ENCODE measurements around the gene ATP9B.
"Not testable (repeated sequence)": the region's sequence is repeated elsewhere in the genome, so short reads cannot be mapped to it uniquely, and the experiment has no call there.

ATP9B gene

DNA sequence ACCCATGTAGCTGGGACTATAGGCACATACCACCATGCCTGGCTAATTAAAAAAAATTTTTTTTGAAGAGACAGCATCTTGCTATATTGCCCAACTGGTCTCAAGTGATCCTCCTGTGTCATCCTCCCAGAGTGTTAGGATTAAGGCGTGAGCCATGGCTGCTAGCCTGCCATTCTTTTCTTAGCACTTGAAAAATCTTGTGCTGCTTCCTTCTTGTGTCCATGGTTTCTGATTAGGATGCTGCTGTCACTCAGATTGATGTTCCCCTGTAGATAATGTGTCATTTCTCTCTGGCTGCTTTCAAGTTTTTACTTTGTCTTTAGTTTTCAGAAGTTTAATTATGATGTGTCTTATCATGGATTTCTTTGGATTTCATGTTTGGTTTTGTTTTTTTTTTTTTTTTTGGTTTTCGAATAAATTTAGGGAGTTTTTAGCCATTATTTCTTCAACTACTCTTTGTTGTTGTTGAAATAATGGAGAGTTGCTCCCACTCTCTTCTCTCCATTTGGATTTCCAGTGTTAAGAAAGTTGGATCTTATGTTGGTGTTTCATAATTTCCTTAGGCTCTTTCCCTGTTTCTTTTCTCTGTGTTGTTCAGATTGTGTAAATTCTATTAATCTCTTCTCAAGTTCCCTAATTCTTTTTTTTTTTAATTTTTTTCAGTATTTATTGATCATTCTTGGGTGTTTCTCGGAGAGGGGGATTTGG lies 2.5 kb downstream of the ATP9B start:
- no peak for DNase-seq (ENCODE audit: low read depth)

DNA sequence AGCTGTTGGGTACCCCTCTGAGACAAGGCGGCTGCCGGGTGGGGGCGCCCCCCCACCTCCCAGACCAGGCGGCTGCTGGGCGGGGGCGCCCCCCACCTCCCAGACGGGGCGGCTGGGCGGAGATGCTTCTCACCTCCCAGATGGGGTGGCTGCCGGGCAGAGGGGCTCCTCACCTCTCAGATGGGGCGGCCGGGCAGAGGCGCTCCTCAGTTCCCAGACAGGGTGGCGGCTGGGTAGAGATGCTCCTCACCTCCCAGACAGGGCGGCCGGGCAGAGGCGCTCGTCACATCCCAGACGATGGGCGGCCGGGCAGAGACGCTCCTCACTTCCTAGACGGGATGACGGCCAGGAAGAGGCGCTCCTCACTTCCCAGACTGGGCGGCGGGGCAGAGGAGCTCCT lies 3.5 kb downstream of the ATP9B start:
- not testable (repeated sequence) for DNase-seq (ENCODE audit: low read depth)

DNA sequence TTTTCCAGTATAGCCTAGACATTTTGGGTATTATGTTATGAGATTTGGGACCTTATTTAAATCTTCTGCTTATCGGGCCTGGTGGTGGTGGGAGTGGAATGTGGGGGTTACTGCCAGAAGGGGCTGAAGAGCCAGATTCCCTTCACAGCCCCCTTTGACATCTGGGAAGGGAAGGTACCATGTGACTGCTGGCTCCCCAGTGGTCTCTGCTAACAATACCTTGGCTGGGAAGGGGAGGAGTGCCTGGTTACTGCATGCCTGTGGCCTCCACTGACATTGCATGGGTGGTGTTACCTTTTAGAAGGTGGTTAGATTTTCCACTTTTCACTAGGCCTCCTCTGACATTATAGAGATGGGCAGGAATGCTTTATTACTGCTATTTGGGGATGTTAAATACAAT lies 8.0 kb downstream of the ATP9B start:
- DNase-seq (ENCODE audit: low read depth): no peak

- not testable (repeated sequence) for DNase-seq (ENCODE audit: low read depth)
Measured at GRCh38 chr18:79078791-79079190, 9.6 kb downstream of the ATP9B start.

DNA sequence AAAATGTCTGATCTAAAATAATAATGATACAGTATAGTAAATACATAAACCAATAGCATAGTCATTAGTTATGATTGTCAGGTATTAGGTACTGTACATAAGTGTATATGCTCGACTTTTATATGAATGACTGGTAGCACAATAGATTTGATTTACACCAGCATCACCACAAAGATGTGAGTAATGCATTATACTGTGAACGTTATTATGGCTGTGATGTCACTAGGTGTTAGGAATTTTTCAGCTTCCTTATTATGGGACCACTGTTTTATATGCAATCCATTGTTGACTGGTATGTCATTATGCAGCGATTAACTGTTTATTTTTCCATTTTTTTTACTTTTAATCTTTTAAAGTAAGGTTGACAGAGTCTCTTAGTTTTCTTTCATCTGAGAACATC lies 23.7 kb downstream of the ATP9B start:
- DNase-seq (ENCODE audit: low read depth): peak; percentile 16

DNA sequence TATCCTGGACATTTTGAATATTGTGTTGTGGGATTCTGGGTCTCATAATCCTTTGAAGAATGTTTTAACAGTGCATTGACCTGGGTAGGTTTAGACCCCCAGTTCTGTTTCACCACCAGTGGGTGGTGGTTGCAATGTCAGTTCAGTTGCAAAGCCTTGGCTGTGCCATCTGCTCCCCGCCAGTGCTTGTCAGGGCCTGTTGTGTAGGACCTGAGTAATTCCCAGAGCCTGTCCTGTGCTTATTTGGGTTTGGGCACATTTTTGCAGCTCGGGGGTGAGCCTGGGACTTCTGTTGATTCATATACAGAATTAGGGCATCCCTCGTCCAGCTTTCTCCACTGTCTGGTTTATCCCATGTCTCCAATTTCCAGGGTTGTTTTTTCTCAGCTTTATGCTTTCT lies 24.8 kb downstream of the ATP9B start:
- DNase-seq (ENCODE audit: low read depth): no peak

DNA sequence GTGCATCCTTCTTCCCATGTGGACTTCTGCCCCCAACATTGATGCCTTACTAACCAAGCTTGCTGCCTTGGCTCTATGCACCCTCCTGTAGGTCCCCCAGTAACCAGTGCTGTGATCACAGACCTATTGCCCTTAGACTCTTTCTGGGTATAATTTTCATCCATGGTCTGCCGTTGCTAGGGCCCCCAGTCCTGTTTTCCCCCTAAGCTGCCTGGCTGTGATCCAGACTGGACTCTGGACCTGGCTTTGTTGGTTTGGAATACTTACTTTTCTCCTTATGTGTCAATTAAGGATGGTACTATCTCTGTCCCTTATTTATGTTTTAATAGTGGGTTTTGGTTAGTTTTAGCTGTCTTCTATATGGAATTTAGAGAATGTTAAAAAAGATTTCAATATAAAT lies 26.0 kb downstream of the ATP9B start:
- no peak for DNase-seq (ENCODE audit: low read depth)

DNA sequence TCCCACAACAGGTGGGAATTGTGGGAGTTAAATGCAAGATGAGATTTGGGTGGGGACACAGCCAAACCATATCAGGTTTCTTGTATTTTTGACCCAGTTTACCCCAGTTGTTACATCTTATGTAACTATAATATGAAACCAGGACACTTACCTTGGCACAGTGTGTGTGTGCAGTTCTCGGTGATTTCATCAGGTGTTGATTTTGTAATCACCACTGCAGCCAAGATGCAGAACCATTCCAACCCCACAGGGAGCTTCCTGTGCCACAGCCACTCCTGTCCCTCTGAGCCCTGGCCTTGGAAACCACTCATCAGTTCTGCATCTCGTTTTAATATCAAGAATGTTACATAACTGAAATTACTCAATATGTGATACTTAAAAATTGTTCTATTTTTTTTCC lies 31.8 kb downstream of the ATP9B start:
- DNase-seq (ENCODE audit: low read depth): no peak

DNA sequence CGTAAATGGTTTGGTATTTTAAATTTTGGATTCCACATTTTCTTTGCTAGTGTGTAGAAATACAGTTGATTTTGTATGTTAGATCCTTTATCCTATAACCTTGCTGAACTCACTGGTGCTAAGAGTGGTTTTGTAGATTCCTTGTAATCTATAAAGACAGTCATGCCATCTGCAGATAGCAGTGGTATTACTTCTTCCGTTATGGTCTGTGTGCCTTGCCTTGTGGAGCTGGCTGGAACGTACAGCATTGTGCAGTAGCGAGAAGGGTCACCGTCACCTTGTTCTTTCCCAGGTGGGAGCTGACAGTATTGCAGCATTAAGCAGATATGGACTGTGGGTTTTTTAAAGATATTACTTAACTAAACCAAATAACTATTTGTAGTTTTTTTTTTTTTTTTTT lies 33.7 kb downstream of the ATP9B start:
- no peak for DNase-seq (ENCODE audit: low read depth)

DNA sequence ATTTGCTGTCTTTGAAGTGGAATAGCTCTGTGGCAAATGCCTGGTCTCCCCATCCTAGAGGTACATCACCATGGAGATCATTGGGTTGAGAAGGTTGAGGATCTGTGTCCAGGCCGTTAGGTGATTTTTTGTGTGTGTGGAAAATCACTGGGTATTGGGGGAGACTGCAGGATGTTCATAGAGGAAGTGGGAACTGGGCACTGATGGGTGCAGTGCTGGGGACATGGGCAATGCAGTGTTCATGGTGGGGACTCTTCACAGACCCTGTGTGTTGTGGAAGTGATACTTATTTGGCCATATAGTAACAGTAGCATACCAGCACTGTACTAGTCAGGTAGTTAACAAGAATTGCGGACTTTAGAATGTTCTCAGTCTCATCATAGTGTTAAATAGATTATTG lies 34.9 kb downstream of the ATP9B start:
- DNase-seq (ENCODE audit: low read depth): no peak

DNA sequence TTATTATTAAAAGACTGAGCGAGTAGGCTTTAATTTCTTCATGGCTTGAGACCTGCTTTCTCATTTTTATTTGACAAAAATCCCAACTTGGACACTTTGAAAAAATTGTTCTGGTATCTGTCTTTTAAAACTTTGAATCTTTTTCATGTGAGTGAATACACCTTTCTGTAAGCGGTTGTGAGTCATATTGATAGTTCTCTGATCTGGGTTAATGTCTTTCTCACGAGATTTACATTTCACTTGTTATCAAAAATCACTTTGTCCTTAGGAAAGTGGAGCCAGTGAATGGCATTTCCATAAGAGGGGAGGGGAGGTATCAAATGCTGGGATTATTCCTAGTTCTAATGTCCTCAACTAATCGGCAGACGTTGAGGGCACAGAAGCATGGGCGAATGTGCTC lies 36.3 kb downstream of the ATP9B start:
- DNase-seq (ENCODE audit: low read depth): no peak

DNA sequence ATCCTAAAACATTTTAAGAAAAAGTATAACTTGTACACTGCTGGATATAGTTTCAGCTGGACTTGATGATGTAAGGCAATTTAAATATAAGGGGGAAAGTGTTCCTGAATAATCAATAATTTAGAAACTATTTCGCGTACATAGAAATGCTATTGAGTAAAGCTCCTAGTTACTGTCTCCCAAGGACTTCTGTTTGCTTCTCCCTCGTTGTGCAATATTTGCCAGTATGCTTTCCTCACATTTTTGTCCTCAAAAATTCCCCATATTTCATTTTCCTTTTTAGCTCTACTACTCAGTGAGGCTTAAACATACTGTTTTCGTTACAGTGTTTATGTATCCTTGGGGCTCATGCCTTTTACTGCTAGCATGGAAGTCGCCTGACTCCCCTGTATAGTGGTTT lies 36.9 kb downstream of the ATP9B start:
- no peak for DNase-seq (ENCODE audit: low read depth)

DNA sequence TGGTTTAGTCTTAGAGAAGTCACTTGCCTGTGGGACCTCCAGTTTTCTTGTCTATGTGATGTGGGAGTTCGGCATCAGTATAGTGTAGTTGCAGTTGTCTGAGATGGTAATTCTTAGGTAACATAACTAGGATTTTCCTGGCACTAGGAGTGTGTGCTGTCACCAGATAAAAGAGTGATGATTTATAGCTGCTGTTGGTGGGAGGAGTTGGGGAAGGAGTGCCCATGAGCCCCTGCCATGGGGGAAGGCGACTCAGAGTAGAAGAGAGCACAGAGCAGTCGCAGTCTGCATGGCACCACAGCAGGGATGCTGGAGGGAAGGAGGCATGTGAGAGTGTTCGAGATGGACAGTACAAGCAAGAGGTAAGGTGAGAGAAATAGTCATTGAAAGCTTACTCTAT lies 38.7 kb downstream of the ATP9B start:
- no peak for DNase-seq (ENCODE audit: low read depth)

DNA sequence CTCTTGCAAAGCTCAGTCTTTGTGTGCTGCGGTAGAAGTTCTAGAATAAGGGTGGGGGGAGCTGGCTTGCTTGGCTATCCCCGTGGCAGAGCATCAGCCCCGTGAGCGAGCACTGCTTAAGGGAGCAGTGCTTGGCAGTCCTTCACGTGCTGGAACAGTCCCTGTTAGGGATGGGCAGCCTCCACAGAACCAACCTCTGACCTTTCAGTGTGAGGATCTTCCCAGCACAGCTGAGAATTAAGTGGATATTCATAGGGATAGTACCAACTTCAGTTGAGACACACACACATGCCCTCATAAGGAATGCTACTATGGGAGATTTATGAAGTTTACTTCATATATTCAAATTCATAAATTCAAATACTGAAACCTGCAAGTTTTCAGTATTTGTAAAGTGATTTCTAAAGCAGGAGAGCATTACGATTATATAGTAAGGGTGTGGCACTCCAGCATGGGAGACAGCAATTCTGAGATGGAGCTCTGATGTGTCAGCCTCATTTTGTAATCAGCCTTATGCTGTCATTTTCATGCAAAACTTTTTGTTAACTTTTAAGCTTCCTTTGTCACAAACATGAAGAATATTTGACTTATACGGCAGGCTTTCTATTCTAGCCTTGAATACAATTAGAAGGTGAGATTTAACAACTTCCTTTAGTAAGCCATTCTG lies 39.5 kb downstream of the ATP9B start:
- DNase-seq (ENCODE audit: low read depth): no peak

DNA sequence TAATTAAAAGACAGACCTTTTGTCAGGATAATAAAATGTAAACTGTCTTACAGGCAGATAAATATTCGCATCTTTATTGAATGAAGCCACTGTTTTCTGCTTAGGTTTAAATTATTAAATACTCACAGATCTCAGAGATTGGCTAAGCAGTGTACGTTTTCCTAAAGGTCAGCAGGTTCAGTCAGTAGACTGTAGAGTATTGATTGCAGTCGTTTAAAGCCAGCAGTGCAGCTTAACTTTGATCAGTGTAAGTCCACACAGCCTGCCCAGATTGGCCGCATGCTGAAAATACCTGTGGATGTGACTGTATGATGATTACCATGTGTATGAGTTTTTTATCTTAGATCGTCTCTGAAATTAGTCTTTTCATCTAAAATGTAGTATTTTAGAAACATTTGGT lies 42.3 kb downstream of the ATP9B start:
- no peak for DNase-seq (ENCODE audit: low read depth)

DNA sequence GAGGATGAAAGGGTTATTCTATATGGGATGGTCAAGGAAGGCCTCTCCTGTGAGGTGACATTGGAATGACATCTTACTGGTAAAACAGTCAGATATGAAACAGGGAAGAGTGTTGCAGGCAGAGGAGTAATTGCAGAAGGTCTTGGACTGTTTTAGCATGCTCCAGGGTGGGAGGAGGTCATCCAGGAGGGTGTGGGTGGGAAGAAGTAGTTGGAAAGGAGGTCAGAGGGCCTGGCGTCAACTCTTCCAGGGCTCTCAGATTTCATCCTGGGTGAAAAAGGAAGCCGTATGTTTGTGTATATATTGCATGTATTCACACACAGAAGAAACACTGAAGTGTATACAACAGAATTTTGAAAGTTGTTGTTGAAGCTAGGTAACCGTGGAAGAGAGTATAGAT lies 48.2 kb downstream of the ATP9B start:
- DNase-seq (ENCODE audit: low read depth): no peak

DNA sequence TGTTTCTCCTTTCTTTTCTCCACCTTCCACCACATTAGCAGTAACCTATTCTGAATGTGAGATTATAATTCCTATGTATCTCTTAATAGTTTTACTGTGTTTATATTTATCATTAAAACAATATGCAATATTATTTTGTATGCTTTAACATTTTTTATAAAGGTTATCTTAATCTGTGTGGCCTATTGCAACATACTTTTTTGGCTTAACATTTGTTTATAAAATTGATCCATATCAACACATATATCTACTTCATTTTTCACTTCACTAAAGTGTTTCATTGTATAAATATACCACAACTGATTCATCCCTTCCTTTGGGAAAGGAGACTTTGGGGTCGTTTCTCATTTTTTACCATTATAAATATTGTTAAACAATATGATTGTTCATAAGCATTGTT lies 48.6 kb downstream of the ATP9B start:
- DNase-seq (ENCODE audit: low read depth): no peak

DNA sequence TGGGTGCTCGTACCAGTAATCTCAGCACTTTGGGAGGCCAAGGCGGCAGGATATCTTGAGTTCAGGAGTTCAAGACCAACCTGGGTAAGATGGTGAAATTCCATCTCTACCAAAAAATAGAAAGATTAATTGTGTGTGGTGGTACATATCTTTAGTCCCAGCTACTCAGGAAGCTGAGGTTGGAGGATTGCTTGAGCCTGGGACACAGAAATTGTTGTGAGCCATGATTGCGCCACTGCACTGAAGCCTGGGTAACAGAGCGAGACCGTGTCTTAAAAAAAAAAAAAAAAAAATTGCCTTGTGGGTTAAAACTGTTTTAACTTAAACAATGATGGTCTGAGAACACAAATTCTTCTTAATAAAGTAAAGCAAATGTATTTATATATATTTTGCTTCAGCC lies 49.6 kb downstream of the ATP9B start:
- no peak for DNase-seq (ENCODE audit: low read depth)

DNA sequence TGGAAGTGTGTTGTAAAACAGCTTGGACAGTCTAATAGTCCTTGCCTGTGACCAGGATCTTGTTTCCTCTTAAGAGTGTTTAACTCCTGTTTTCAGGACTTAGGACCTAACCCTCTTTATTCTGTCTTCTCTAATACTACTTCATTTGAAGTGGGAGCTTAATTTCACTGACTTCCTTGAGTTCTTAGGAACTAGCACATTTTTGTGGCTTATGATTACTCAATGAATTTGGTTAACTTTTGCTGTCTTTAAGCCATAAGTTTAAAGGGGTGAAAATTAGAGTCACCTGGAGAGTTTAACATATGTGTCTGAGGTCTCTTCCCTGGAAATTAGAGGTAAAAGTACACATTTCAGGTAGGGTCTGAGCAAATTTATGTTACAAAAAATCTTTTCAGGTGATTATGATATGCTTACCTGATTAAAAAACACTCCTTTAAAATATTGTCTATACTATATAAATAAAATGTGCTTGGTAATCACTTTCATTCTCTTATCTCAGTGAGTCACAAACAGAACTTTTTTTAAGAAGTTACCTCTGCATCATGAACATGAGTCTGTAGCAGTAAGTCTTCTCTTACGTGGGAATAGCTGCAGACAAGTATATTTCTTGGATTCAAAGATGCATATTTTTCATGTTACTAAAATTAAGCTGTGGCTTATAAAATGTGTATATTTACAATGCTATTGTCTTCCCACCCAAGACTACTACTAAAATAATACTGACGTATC lies 52.7 kb downstream of the ATP9B start:
- no peak for DNase-seq (ENCODE audit: low read depth)

GRCh38 chr18:79123948-79124347 lies 54.8 kb downstream of the ATP9B start:
- DNase-seq (ENCODE audit: low read depth): peak; percentile 4

DNA sequence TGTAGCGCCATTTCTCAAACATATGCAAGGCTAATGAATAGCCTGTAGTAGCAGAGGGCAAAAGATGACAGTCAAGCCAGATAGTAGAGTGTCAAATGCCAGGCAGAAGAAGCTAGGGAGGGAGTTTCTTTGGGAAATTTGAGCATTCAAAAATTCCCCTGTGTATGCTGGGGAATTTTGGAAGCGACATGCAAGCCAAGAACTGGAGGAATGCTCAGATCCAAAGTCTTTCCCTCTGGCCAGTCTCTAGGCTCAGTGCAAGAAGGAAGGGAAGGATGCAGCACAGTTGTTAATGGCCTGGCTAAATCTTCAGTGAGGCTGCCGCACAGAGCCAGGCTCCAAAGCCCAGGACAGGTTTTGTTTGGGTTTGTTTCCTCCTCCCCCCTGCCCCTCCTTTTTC lies 59.9 kb downstream of the ATP9B start:
- no peak for DNase-seq (ENCODE audit: low read depth)

DNA sequence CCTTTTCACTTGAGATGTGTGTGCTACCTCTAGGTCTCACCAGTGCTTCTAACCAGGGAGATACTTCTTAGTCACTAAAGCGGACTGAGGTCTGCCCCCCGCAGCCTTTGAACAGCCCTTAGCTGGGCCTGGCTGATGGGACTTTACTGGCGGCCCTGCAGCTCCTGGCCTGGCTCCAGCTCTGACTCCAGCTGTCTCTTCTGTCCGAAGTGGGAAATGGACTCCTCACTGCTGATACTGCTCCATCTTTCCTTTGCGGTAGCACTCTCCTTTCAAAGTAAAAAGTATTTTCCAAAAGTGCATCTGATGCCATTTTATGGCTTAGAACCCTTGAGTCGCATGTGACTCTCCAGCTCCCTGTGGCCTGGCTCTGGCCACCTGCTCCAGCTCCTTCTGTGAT lies 64.5 kb downstream of the ATP9B start:
- no peak for DNase-seq (ENCODE audit: low read depth)

- DNase-seq (ENCODE audit: low read depth): no peak
Measured at GRCh38 chr18:79135924-79136323, 66.7 kb downstream of the ATP9B start.

Measured in ELR (cell line).